Esophagus muscularis mucosa (tissue), 4 donors: ENCODE data around the gene AAGAB. TPM values are rescaled to one million over a fixed set of nuclear protein-coding genes. Genes with fewer than 3 reads are reported as not detected.

ENCODE experiments used
- DNase-seq: peaks from one replicate; pipeline ENCODE4 v3.0.0-alpha.2; 2017; ENCODE audit errors: extremely low spot score
- H3K27ac ChIP-seq, 4 donors: fragments of 200-600 bp; sonication (generic); replicated peaks in 1 of 4; 1 replicate in 3 of 4; 2 replicates in 1 of 4; pipeline ENCODE4 v1.5.1; 2016 to 2019; ENCODE audit warnings: mild to moderate bottlenecking in 1 of 4
- H3K27me3 ChIP-seq, 4 donors: fragments of 200-600 bp; sonication (generic); one replicate each; pipeline versions ENCODE4 v1.5.1 to v1.6.0; 2016 to 2019
- H3K36me3 ChIP-seq, 4 donors: fragments of 200-600 bp; sonication (generic); one replicate each; pipeline ENCODE4 v1.5.1; 2016 to 2019
- H3K4me1 ChIP-seq, 4 donors: fragments of 200-600 bp; sonication (generic); one replicate each; pipeline ENCODE4 v1.5.1; 2016 to 2019
- H3K4me3 ChIP-seq, 4 donors: fragments of 200-600 bp; sonication (generic); 1 replicate in 2 of 4; 2 replicates in 2 of 4; pipeline ENCODE4 v1.5.1; 2016 to 2019; ENCODE audit warnings: mild to moderate bottlenecking in 4 of 4, moderate library complexity in 1 of 4
- H3K9me3 ChIP-seq, 4 donors: fragments of 200-600 bp; sonication (generic); 1 replicate in 3 of 4; 2 replicates in 1 of 4; pipeline ENCODE4 v1.5.1; 2016 to 2019
- CTCF ChIP-seq, 3 experiments: fragments of 200-600 bp in 2 of 3; fragments of 450-650 bp in 1 of 3; sonication (generic) in 2 of 3; IDR thresholded peaks; one replicate each; pipeline ENCODE4 v1.5.1; 2017 to 2019; ENCODE audit warnings: antibody characterized with exemption in 3 of 3, mild to moderate bottlenecking in 2 of 3, moderate library complexity in 1 of 3
- EP300 ChIP-seq: sonication (generic); formaldehyde crosslinking; IDR thresholded peaks from one replicate; pipeline ENCODE4 v1.6.1; 2017; ENCODE audit warnings: antibody characterized with exemption
- POLR2A ChIP-seq: fragments of 450-650 bp; IDR thresholded peaks from one replicate; pipeline ENCODE4 v1.6.1; 2017; ENCODE audit warnings: antibody characterized with exemption, moderate library complexity, mild to moderate bottlenecking, low read depth
- POLR2AphosphoS5 ChIP-seq, 2 donors: sonication (generic); formaldehyde crosslinking; IDR thresholded peaks; one replicate each; pipeline ENCODE4 v1.6.1; 2017; ENCODE audit warnings: antibody characterized with exemption in 2 of 2
- WGBS: methylation state at CpG from one replicate; pipeline ENCODE4 v1.1.5; 2018; 5-methylcytosine and 5-hydroxymethylcytosine counted together
- intact Hi-C: fragments of 100-400 bp; cut with DNase I; formaldehyde crosslinking; loops from one replicate; pipeline ENCODE4 v1.15.1; 2023
- total RNA-seq, 4 donors: library from RNA; depleted of rRNA; stranded (reverse); fragments of >200 nt; gene quantifications; one replicate each; pipeline versions ENCODE4 v1.1.0 to v1.2.1, GENCODE V29; 2016

Gene AAGAB
- total RNA-seq, 4 donors from 2014 or later: 21.3 to 37.8 (median 29.0) TPM

- TF ChIP-seq EP300 (no peak), CTCF (IDR thresholded peaks at IDR 0.05) (no peak), POLR2A (no peak), POLR2AphosphoS5 (IDR thresholded peaks at IDR 0.05) (no peak)
- no peak overlapping the region for H3K4me3 ChIP-seq
- no peak overlapping the region for H3K27ac ChIP-seq
- WGBS: 93% methylated on average over 4 of the region's 4 CpGs
- no peaks in the 10 kb centered on the region for H3K9me3 ChIP-seq
- peaks cover 0 to 27% (median 12%) of the 10 kb centered on the region in 4 donors for H3K36me3 ChIP-seq
- H3K27me3 ChIP-seq: no peaks in the 10 kb centered on the region
- intact Hi-C loops: loop anchor here (5.0 kb wide), 1 partner anchor 53 kb away; the partner anchor contains the start of genes AAGAB and IQCH
- peaks cover 18 to 30% (median 26%) of the 10 kb centered on the region in 4 donors for H3K4me1 ChIP-seq
- no peak for DNase-seq
Measured at GRCh38 chr15:67199391-67199790, 55.1 kb downstream of the AAGAB start.

- Histone ChIP-seq H3K4me3 (no peak overlapping the region), H3K4me1 (peaks cover 30 to 40% (median 37%) of the 10 kb centered on the region in 4 donors), H3K27ac (no peak overlapping the region), H3K9me3 (no peaks in the 10 kb centered on the region), H3K36me3 (peaks cover 0 to 19% (median 12%) of the 10 kb centered on the region in 4 donors), H3K27me3 (no peaks in the 10 kb centered on the region)
- intact Hi-C loops: loop anchor here (5.0 kb wide), 1 partner anchor 54 kb away; the partner anchor contains the start of genes AAGAB and IQCH
- WGBS: 94% methylated on average over 7 of the region's 7 CpGs
- TF ChIP-seq EP300 (no peak), POLR2A (no peak), POLR2AphosphoS5 (IDR thresholded peaks at IDR 0.05) (no peak), CTCF (IDR thresholded peaks at IDR 0.05) (no peak)
- no peak for DNase-seq
Measured at GRCh38 chr15:67198157-67198754, 56.2 kb downstream of the AAGAB start.

- H3K27me3 ChIP-seq: no peaks in the 10 kb centered on the region
- H3K4me1 ChIP-seq: peaks cover 39 to 47% (median 44%) of the 10 kb centered on the region in 4 donors
- H3K9me3 ChIP-seq: no peaks in the 10 kb centered on the region
- DNase-seq: peak; percentile 85
- H3K36me3 ChIP-seq: peaks cover 0 to 16% (median 10%) of the 10 kb centered on the region in 4 donors
- peak overlapping the region in 3 of 4 donors; percentile 19 to 33 (median 20) for H3K27ac ChIP-seq
- no peak overlapping the region for H3K4me3 ChIP-seq
- 97% methylated on average over 2 of the region's 2 CpGs for WGBS
- TF ChIP-seq POLR2AphosphoS5 (IDR thresholded peaks at IDR 0.05): no peak
- TF ChIP-seq POLR2A: no peak
- no peak for TF ChIP-seq EP300
- TF ChIP-seq CTCF (IDR thresholded peaks at IDR 0.05): no peak
- intact Hi-C loops: loop anchor here (5.0 kb wide), 1 partner anchor 55 kb away; the partner anchor contains the start of genes AAGAB and IQCH
Measured at GRCh38 chr15:67197364-67197695, 57.1 kb downstream of the AAGAB start.

- peak; percentile 77 for DNase-seq
- intact Hi-C loops: loop anchor here (5.0 kb wide), 1 partner anchor 55 kb away; the partner anchor contains the start of genes AAGAB and IQCH
- Histone ChIP-seq H3K36me3 (peaks cover 0 to 16% (median 7%) of the 10 kb centered on the region in 4 donors), H3K4me3 (no peak overlapping the region), H3K4me1 (peaks cover 41 to 50% (median 46%) of the 10 kb centered on the region in 4 donors), H3K9me3 (no peaks in the 10 kb centered on the region), H3K27me3 (no peaks in the 10 kb centered on the region), H3K27ac (peak overlapping the region in 3 of 4 donors; percentile 19 to 33 (median 20))
- WGBS: 72% methylated on average over 8 of the region's 8 CpGs
- TF ChIP-seq POLR2A (no peak), POLR2AphosphoS5 (IDR thresholded peaks at IDR 0.05) (peak; percentile 8 to 19)
Measured at GRCh38 chr15:67196672-67197363, 57.6 kb downstream of the AAGAB start.

- no peak for DNase-seq
- H3K27me3 ChIP-seq: no peaks in the 10 kb centered on the region
- peaks cover 38 to 50% (median 46%) of the 10 kb centered on the region in 4 donors for H3K4me1 ChIP-seq
- no peaks in the 10 kb centered on the region for H3K9me3 ChIP-seq
- H3K4me3 ChIP-seq: no peak overlapping the region
- 90% methylated on average over 6 of the region's 6 CpGs for WGBS
- intact Hi-C loops: loop anchor here (5.0 kb wide), 1 partner anchor 56 kb away; the partner anchor contains the start of genes AAGAB and IQCH
- peak overlapping the region in 2 of 4 donors; percentile 19 to 20 for H3K27ac ChIP-seq
- TF ChIP-seq CTCF (IDR thresholded peaks at IDR 0.05) (no peak), EP300 (no peak), POLR2A (no peak), POLR2AphosphoS5 (IDR thresholded peaks at IDR 0.05) (no peak)
- peaks cover 5 to 17% (median 8%) of the 10 kb centered on the region in 4 donors for H3K36me3 ChIP-seq
Measured at GRCh38 chr15:67196222-67196621, 58.2 kb downstream of the AAGAB start.
